GM21723 (cell line): Measurements from ENCODE around the gene GALNT17.

ENCODE experiments used
- ATAC-seq: cut with Tn5 transposase; IDR thresholded peaks from one replicate; pipeline ENCODE4 v1.9.1; 2021; ENCODE audit warnings: mild to moderate bottlenecking, moderate library complexity; ENCODE audit not compliant: unreplicated experiment

The GALNT17 gene

DNA sequence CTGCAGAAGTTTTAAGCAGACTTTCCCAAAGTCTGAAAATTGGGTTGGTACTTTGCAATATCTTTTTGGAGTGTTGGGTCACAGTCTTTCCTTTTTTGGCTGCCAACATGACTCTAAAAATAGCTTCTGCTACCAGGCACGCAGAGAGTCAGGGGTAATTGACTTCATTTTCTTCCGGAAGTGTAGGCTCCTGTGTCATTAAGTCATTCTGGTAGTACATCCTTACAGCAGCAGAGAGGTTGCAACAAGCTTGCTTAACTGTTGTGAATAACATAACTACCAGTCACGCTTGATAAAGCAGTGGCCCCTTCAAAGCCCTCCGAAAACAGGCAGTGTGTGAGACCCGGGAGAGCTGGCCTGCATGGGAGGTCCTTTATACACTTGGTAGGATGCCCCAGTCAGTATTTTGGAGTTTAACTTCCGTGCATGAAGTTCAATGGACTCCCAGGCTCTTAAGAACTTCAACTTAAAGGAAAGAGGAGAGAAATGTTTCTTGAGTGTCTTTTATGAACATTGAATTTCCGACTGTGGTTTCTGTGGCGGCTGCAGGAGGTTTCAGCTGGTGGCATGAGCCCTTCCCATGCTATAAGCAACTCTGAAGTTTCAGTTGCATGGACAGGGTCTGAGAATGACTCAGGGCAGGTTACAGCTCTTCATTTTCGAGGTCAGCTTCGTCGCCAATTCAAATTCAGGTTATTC, 310.7 kb downstream of the GALNT17 start:
- ATAC-seq, result no peak

DNA sequence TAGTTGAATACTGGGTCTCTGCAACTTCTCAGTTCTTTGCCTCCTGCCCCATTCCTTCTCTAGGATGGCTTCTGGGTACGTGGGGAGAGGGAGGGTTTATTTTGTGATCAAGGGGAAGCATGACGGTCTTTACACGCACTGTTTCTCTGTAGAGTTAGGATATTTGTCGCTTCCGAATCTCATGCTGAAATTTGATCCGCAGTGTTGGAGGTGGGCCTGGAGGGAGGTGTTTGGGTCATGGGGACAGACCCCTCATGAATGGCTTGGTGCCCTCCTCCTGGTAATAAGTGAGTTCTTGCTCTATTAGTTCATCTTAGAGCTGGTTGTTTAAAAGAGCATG, 311.2 kb downstream of the GALNT17 start:
- ATAC-seq, result no peak

GRCh38 chr7:71444130-71444529, 312.2 kb downstream of the GALNT17 start:
- ATAC-seq, result no peak

GRCh38 chr7:71453630-71454029, 321.7 kb downstream of the GALNT17 start:
- ATAC-seq, result no peak

- no peak for ATAC-seq
Observed at GRCh38 chr7:71454981-71455380, 323.0 kb downstream of the GALNT17 start.

GRCh38 chr7:71457021-71457420, 325.1 kb downstream of the GALNT17 start:
- ATAC-seq, result no peak

DNA sequence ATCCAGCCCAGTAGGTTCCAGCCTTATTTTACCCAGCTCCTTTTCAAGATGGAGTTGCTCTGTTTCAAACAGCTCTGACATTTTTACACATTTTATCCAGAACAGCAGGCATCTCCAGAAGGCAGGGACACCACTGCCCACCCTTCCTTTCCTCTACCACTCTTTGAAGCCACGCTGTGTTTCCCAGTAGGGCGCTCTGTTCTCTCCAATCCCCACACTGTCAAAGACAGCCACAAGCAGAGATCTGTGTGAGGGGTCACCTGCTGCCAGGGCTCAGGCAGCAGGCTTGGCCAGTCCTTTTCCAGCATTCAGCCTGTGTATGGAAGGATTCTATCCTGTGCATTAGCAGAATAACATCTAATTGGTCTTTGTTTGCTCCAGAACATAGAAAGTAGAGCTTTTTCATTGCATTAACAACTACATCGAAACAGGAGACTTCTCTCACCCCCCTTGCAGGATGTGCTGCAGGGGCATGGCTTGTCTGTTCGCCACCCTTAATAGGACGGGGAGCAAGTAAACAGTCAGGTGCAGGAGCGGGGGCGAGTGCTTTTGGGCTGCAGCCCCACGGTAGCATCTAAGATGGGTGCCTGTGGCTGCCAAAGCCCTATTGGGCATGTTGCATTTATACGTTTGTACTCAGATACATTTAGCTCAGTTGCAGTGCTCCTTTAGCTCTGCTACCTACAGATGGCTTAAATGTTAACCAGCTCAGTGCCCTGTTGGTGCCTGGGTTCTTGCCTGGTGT, 326.1 kb downstream of the GALNT17 start:
- no peak for ATAC-seq

DNA sequence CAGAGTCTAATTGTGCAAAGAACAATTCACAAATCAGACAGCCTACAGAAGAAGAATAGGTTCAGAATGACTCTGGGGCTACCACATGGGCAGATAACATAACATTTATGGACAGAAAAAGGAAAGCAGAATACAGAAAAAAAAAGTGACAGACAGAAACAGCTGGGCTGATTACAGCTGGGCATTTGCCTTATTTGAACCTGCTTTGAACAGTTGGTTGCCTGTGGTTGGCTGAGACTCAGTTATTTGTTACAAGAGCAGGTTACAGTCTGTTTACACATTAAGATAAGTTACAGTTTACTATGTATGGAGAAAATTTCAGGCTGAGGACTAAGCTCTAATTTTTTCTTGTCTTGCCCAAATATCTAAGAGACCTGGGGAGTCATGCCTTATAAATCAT, 327.2 kb downstream of the GALNT17 start:
- ATAC-seq, result no peak

DNA sequence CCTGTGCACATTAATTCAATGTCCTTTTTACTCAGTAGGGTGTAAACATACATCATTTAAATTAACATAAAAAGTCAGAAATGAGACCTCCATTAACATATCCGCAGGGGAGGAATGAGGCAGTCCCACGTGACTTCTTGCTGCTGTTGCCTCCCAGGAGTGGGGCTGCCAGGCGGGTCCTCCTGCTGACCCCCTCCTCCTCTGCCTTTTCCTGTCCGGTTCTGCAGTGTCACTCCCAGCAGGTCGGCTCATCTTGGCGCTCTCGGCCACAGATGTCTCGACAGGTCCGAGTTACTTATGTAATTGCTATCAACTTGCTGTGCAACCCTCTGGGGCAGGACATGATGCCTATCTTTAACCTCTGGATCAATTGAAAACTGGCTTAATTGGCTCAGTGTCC, 329.6 kb downstream of the GALNT17 start:
- no peak for ATAC-seq

- ATAC-seq, result no peak
Observed at GRCh38 chr7:71465741-71466189, 333.8 kb downstream of the GALNT17 start.

DNA sequence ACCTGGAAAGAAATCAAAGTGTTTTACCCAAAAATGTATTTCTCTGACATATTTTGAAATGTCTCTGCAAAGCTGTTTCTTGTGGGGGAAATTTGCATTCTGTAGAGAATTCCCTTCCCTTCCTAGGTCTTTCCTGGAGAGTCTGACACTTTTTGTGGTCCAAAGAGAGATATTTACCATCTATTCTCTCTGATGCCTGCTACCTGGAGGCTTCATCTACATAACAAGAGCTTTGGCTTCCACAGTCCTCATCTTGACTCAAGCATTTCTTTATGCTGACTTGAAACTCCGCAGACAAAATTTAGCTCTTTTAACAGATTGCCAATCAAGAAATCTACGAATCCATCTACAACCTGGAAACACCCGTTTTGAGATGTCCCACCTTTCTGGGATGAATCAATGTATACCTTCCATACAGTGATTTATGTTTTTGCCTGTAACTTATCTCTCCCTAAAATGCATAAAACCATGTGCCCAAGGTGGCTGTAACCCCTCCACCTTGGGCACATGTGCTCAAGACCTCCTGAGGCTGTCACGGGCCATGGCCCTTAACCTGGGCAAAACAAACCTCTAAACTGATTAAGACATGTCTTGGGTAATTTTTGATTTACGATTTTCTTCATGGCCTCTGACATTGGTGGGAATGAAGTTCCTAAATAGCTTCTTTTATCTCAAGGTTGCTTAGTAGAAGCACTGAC, 334.7 kb downstream of the GALNT17 start:
- no peak for ATAC-seq

DNA sequence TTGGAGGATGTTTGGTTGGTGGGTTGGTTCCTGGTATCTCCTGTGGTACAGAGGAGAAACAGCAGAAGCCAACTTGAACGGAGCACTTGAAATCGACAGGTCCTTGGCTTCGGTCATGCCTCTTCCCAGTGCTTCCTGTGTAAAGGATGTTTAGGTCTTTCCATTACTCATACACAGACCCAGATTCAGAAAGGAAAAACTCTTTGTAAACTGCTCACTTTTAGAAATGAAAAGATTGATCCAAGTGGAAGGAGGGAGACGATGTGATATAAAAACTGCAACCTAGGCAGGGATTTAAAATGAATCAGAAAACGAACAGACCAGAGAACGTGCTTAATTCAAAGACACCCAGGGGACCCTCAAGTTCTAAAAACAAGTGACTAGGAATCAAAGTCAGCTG, 338.4 kb downstream of the GALNT17 start:
- ATAC-seq, result no peak

GRCh38 chr7:71470830-71471229, 338.9 kb downstream of the GALNT17 start:
- no peak for ATAC-seq

GRCh38 chr7:71472962-71473361, 341.0 kb downstream of the GALNT17 start:
- no peak for ATAC-seq

DNA sequence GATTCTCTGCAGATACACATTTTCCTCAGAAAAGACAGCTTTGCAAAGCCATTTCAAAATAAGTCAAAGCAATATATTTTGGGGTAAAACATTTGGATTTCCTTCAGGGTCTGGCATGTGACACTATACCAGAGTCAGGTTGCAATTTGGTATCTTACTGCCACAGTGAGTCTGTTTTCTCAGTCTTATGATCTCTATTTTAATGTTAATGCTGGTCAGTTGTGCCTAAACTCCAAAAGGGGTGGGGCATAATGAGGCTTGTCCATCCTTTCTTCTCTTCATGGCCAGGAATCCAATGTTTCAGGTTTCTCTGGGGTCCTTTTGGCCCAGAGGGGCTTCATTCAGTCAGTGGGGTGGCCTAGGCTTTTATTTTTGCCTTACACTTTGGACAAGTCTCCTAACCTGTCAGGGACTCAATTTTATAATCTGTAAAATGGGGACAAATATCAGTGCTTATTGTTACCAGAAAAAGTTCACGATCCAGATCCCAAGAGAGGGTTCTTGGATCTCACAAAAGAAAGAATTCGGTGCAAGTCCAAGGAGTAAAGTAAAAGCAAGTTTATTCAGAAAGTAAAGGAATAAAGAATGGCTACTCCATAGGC, 341.5 kb downstream of the GALNT17 start:
- ATAC-seq, result no peak

GRCh38 chr7:71477441-71477840, 345.5 kb downstream of the GALNT17 start:
- ATAC-seq, result no peak

DNA sequence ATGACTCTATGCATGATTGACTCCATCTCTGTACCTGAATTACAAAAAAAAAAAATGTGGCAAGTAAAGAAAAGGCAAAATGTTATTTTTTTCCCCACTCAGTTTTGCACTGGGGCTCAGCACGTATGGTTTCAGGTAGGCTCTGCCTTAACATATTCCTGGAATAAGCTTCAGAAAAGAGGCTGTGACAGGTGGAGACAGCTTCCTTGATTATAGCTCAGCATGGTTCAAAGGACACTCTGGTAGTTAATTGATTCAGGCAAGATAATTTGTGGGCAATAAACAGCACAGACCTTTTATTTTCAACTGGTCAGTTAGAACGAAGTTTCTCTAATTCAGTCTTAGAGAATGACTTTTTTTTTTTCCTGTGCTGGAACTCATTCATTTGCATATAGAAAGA, 347.3 kb downstream of the GALNT17 start:
- no peak for ATAC-seq

GRCh38 chr7:71480791-71481190, 348.8 kb downstream of the GALNT17 start:
- no peak for ATAC-seq

GRCh38 chr7:71482284-71482683, 350.3 kb downstream of the GALNT17 start:
- no peak for ATAC-seq

- ATAC-seq, result no peak
Observed at GRCh38 chr7:71484380-71484779, 352.4 kb downstream of the GALNT17 start.

GRCh38 chr7:71485586-71485985, 353.6 kb downstream of the GALNT17 start:
- ATAC-seq, result no peak

DNA sequence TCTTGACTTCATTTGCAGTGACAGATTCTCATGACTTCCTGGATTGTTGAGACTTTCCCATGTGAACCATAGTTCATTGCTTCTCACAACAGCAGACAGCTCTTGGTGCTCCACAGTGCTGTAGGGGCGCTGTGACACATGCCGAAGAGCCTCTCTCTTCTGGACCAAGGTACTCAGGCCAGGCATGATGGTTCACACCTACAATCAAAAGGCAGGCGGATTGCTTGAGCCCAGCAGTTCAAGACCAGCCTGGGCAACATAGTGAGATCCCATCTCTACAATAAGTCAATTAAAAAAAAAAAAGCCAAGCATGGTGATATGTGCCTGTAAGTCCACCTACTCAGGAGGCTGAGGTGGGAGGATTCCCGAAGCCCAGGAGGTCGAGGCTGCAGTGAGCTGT, 354.5 kb downstream of the GALNT17 start:
- ATAC-seq, result no peak
